GM12801 (cell line): Measurements from ENCODE around the gene DNMT3B.

Source experiments
- CTCF ChIP-seq: IDR thresholded peaks from one replicate; pipeline ENCODE4 v1.5.1; 2011; ENCODE audit warnings: control low read depth; ENCODE audit not compliant: insufficient read length; ENCODE audit errors: extremely low read depth

The DNMT3B gene

GRCh38 chr20:32828029-32828680, 66.0 kb downstream of the DNMT3B start:
- no peak for TF ChIP-seq CTCF

DNA sequence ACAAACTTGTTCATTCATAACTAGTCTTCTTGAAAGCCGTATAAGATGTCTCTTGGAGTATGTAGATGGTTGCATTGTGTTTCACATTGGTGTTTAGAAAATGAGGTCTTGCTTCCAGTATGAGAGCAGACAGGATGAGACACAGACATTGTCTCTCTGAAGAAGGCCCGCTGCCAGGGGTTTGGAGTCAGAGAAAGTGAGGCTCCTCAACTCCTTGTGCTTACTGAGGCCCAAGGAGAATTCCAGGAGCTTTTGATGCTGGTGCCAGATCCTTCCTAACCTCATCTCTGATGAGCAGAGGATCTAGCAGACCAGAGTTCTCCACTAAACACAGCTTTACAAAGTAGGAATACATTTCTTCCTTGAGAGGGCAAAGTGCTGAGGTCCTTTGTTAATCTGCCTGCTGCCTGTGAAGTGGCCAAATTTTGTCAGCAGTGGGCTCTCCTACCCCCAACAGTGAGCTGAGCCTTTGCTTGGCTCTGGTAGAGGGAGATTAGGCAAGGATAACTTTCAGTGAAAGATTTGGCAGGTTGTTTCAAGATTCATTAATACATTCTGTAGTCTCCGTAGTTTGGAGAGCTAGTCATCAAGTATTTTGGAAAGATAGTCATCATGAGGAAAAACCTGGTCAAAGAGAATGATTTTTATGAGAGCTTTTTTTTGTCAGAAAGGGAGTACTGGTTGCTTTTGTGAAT, 67.3 kb downstream of the DNMT3B start:
- TF ChIP-seq CTCF = no peak

- TF ChIP-seq CTCF = no peak
These were observed 68.3 kb downstream of the DNMT3B start for GRCh38 chr20:32830437-32830836.

GRCh38 chr20:32831982-32832381, 69.8 kb downstream of the DNMT3B start:
- TF ChIP-seq CTCF = no peak

GRCh38 chr20:32832664-32833063, 70.5 kb downstream of the DNMT3B start:
- TF ChIP-seq CTCF = no peak

DNA sequence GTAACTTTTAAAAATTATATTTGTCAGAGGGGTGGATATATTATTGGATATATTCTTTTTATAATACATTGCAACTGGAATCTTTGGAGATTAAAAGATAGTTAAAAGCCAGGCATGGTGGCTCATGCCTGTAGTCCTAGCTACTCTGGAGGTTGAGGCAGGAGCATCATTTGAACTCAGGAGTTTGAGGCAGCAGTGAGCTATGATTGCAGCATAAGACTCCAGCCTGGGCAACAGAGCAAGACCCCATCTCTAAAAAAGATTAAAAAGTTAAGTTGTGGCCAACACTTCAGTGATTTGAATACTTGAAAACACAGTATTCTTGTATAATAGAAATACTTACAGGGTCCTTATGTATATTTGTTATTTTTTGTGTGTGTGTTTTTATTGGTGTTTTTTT, 72.8 kb downstream of the DNMT3B start:
- no peak for TF ChIP-seq CTCF

- TF ChIP-seq CTCF = no peak
These were observed 75.0 kb downstream of the DNMT3B start for GRCh38 chr20:32837157-32837556.
